Activated CD4-positive, alpha-beta memory T cell treated with anti-CD3 and anti-CD28 coated beads, Interleukin-2, amount 10 ng/mL, durations not matched to agents 7 days and 5 days (primary cell): Measurements from ENCODE around the gene PPP1R12C. TPM values are rescaled to one million over a fixed set of nuclear protein-coding genes. Genes with fewer than 3 reads are reported as not detected.

Experiments used
- CTCF ChIA-PET: fragments of 350-600 bp; sonication (Branson Sonifier 250); formaldehyde crosslinking; loops from one replicate; lab custom pipeline; 2021; ENCODE audit warnings: antibody characterized with exemption, inconsistent platforms; lab: Charles Lee
- POLR2A ChIA-PET: fragments of 350-600 bp; sonication (Branson Sonifier 250); formaldehyde crosslinking; loops from one replicate; lab custom pipeline; 2021; ENCODE audit warnings: antibody characterized with exemption; lab: Charles Lee
- DNase-seq: peaks from one replicate; pipeline ENCODE4 v3.0.0-alpha.2; 2020
- H3K27ac Mint-ChIP-seq: one replicate; pipeline ENCODE4 v1.8.0; 2021; ENCODE audit warnings: mild to moderate bottlenecking, mixed read lengths
- H3K27me3 Mint-ChIP-seq: one replicate; pipeline ENCODE4 v1.8.0; 2021; ENCODE audit warnings: mixed read lengths
- H3K36me3 Mint-ChIP-seq: one replicate; pipeline ENCODE4 v1.8.0; 2021; ENCODE audit warnings: low read depth, mixed read lengths
- H3K4me1 Mint-ChIP-seq: one replicate; pipeline ENCODE4 v1.8.0; 2021; ENCODE audit warnings: mixed read lengths
- H3K4me3 Mint-ChIP-seq: one replicate; pipeline ENCODE4 v1.8.0; 2021; ENCODE audit warnings: mild to moderate bottlenecking, mixed read lengths
- H3K9me3 Mint-ChIP-seq: one replicate; pipeline ENCODE4 v1.8.0; 2021; ENCODE audit warnings: mixed read lengths
- total RNA-seq, 2 experiments: library from RNA; stranded (reverse); gene quantifications; one replicate each; pipeline ENCODE4 v1.2.3, GENCODE V29; 2021

Gene PPP1R12C
- total RNA-seq, 2 experiments from 2014 or later, result 132 to 134 TPM

GRCh38 chr19:55088543-55089341 is 28.7 kb downstream of the PPP1R12C start:
- H3K27ac Mint-ChIP-seq, result no peak overlapping the region
- H3K9me3 Mint-ChIP-seq, result no peaks in the 10 kb centered on the region
- H3K36me3 Mint-ChIP-seq, result peaks cover 27% of the 10 kb centered on the region
- peaks cover 20% of the 10 kb centered on the region for H3K4me1 Mint-ChIP-seq
- ChIA-PET CTCF (interaction anchor here (0.6 to 2.0 kb wide), 15 partner anchors 13 to 1567 kb away, joined by 3 to 10 read pairs (median 3); partner anchors contain the start of genes DNAAF3 and KMT5C), POLR2A (interaction anchor here (0.6 to 1.7 kb wide), 4 partner anchors 27 to 387 kb away, joined by 3 to 8 read pairs (median 4); partner anchors contain the start of gene PPP1R12C)
- no peak overlapping the region for H3K4me3 Mint-ChIP-seq
- H3K27me3 Mint-ChIP-seq, result peaks cover 42% of the 10 kb centered on the region
- peak; percentile 79 for DNase-seq

DNA sequence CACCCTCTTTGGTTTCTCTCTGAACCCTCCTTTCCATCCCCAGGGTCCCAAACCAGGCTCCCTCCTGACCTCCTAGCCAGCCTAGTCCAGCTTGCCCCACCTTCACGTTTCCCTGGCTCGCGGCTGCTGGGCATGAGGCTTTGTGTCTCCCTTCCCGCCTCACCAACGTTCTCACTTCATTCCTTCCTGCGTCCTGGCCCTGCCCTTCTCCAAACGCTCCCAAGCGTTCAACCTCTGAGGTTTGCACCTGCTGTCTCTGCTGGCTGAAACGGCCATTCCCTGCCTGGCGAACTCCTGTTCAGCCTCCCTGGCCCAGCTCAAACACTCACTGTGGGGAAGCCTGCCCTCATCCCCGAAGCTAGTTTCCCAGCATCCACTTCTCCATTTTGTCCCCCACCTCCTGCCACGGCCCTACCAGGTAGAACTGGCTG is 29.4 kb downstream of the PPP1R12C start:
- no peaks in the 10 kb centered on the region for H3K9me3 Mint-ChIP-seq
- ChIA-PET POLR2A (interaction anchor here (0.8 to 1.7 kb wide), 2 partner anchors 29 to 207 kb away, joined by 3 to 8 read pairs; partner anchors contain the start of gene PPP1R12C), CTCF (interaction anchor here (0.6 to 2.0 kb wide), 10 partner anchors 13 to 416 kb away, joined by 3 to 10 read pairs (median 4); partner anchors contain the start of gene KMT5C)
- peaks cover 21% of the 10 kb centered on the region for H3K4me1 Mint-ChIP-seq
- H3K27me3 Mint-ChIP-seq, result peaks cover 45% of the 10 kb centered on the region
- H3K4me3 Mint-ChIP-seq, result no peak overlapping the region
- DNase-seq, result no peak
- no peak overlapping the region for H3K27ac Mint-ChIP-seq
- H3K36me3 Mint-ChIP-seq, result peaks cover 27% of the 10 kb centered on the region

- peaks cover 27% of the 10 kb centered on the region for H3K36me3 Mint-ChIP-seq
- H3K4me3 Mint-ChIP-seq, result no peak overlapping the region
- H3K27me3 Mint-ChIP-seq, result peaks cover 50% of the 10 kb centered on the region
- DNase-seq, result no peak
- ChIA-PET CTCF (interaction anchor here (1.1 to 2.0 kb wide), 3 partner anchors 48 to 416 kb away, joined by 4 to 6 read pairs (median 4); no protein-coding TSS in a partner anchor), POLR2A (interaction anchor here (0.9 to 1.7 kb wide), 2 partner anchors 25 to 29 kb away, joined by 3 to 8 read pairs; partner anchors contain the start of genes PPP1R12C and RDH13)
- peaks cover 26% of the 10 kb centered on the region for H3K4me1 Mint-ChIP-seq
- H3K27ac Mint-ChIP-seq, result no peak overlapping the region
- H3K9me3 Mint-ChIP-seq, result no peaks in the 10 kb centered on the region
These were observed 29.9 kb downstream of the PPP1R12C start for GRCh38 chr19:55087542-55087901.

DNA sequence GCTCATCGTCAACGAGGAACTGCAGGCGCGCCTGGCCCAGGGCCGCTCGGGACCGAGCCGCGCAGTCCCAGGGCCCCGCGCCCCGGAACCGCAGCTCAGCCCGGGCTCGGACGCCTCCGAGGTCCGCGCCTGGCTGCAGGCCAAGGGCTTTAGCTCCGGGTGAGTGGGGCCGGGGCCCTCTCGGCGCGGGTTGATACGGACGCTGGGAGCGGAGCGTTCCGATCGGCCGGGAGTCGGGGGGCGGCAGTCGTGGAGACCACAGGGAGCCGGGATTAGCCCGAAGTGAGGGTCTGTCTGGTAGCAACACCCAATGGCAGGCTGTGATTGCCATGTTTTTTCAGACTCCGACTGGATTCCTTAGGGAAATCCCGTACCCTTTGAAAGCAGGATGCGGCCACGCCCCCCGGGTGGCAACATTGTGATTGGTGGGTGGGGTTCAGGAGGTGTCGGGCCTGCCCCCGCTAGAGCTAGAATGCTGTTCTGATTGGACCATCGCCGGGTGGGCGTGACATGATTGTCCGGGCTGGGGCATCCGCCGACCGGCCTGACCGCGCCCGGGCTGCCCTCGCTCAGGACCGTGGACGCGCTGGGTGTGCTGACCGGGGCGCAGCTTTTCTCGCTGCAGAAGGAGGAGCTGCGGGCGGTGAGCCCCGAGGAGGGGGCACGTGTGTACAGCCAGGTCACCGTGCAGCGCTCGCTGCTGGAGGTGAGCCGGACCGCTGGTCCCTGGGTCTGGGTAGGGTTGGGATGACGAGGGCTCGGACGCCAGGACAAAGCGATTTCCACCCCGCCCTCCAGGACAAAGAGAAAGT is 30.5 kb downstream of the PPP1R12C start:
- H3K4me1 Mint-ChIP-seq, result peaks cover 32% of the 10 kb centered on the region
- H3K27me3 Mint-ChIP-seq, result peaks cover 53% of the 10 kb centered on the region
- no peak overlapping the region for H3K4me3 Mint-ChIP-seq
- POLR2A ChIA-PET, result interaction anchor here (0.9 to 1.7 kb wide), 6 partner anchors 9 to 320 kb away, joined by 3 to 8 read pairs (median 3); partner anchors contain the start of genes PPP1R12C and RDH13
- H3K9me3 Mint-ChIP-seq, result no peaks in the 10 kb centered on the region
- CTCF ChIA-PET, result no interaction called here
- H3K27ac Mint-ChIP-seq, result no peak overlapping the region
- peak; percentile 48 for DNase-seq
- H3K36me3 Mint-ChIP-seq, result peaks cover 27% of the 10 kb centered on the region

DNA sequence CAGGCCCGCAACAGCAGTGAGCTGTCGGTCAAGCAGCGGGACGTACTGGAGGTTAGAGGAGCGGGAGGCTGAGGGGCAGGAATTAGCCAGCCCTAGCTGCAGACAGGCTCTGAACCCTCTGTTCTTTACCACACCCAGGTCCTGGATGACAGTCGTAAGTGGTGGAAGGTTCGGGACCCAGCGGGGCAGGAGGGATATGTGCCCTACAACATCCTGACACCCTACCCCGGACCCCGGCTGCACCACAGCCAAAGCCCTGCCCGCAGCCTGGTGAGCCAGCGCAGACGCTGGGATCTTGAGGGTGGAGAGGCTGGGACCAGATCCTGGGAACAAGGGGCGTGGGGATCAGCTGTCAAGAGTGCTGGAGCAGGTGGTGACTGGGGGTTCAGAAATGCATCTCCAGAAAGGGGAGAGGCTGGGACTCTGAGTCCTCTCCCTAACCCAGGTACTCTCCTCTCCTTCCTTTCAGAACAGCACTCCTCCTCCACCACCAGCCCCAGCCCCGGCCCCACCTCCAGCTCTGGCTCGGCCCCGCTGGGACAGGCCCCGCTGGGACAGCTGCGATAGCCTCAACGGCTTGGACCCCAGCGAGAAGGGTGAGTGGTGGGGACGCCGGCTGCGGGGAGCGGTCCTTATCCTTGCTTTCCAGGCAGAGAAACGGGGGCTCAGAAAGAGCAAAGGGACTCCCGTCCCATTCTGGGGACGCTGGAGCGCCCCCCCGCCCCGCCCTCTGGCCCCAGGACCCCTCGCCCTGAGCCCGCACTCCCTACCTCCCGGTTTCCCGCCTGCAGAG is 31.3 kb downstream of the PPP1R12C start:
- Mint-ChIP-seq H3K27ac (no peak overlapping the region), H3K9me3 (no peaks in the 10 kb centered on the region), H3K4me1 (peaks cover 36% of the 10 kb centered on the region), H3K4me3 (no peak overlapping the region), H3K27me3 (peaks cover 55% of the 10 kb centered on the region), H3K36me3 (peaks cover 27% of the 10 kb centered on the region)
- no peak for DNase-seq
- CTCF ChIA-PET, result interaction anchor here (1.2 kb wide), 1 partner anchor 74 kb away, joined by 3 read pairs; no protein-coding TSS in a partner anchor
- POLR2A ChIA-PET, result interaction anchor here (1.1 to 1.5 kb wide), 4 partner anchors 10 to 320 kb away, joined by 3 read pairs; no protein-coding TSS in a partner anchor

DNA sequence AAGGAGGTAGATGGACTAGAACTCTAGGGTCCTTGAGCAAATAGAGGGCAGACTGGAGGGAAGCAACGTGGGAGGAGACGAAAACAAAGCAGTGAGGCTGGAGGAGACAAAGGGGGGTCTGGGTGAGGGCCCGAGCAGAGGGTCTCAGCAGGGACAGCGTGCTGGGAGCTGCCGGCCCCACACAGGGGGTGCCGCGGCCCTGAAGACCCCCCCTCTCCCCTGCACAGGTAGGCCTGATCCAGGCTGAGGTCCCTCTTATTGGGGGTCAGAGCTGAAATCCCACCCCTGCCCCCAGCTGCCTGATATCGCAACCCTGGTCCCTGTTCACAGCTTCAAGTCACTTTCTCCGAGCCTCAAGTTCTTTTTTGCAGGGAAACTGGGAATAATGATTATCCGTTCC is 33.0 kb downstream of the PPP1R12C start:
- Mint-ChIP-seq H3K9me3 (no peaks in the 10 kb centered on the region), H3K36me3 (peaks cover 20% of the 10 kb centered on the region), H3K4me1 (peaks cover 51% of the 10 kb centered on the region), H3K27ac (no peak overlapping the region), H3K4me3 (no peak overlapping the region), H3K27me3 (peaks cover 57% of the 10 kb centered on the region)
- CTCF ChIA-PET, result no interaction called here
- POLR2A ChIA-PET, result interaction anchor here (1.5 kb wide), 1 partner anchor 33 kb away, joined by 7 read pairs; the partner anchor contains the start of gene PPP1R12C
- DNase-seq, result no peak

- DNase-seq, result no peak
- Mint-ChIP-seq H3K4me3 (no peak overlapping the region), H3K36me3 (peaks cover 14% of the 10 kb centered on the region), H3K9me3 (no peaks in the 10 kb centered on the region), H3K4me1 (peaks cover 50% of the 10 kb centered on the region), H3K27me3 (peaks cover 54% of the 10 kb centered on the region), H3K27ac (no peak overlapping the region)
- POLR2A ChIA-PET, result no interaction called here
- CTCF ChIA-PET, result no interaction called here
These were observed 34.2 kb downstream of the PPP1R12C start for GRCh38 chr19:55083004-55083850.

GRCh38 chr19:55082020-55082851 is 35.2 kb downstream of the PPP1R12C start:
- peak; percentile 61 for DNase-seq
- CTCF ChIA-PET, result no interaction called here

GRCh38 chr19:55081770-55082019 is 35.7 kb downstream of the PPP1R12C start:
- H3K4me1 Mint-ChIP-seq, result peaks cover 36% of the 10 kb centered on the region
- peaks cover 44% of the 10 kb centered on the region for H3K27me3 Mint-ChIP-seq
- no peak for DNase-seq
- H3K9me3 Mint-ChIP-seq, result no peaks in the 10 kb centered on the region
- H3K4me3 Mint-ChIP-seq, result peak overlapping the region; percentile 77
- peak overlapping the region; percentile 84 for H3K27ac Mint-ChIP-seq
- ChIA-PET CTCF (no interaction called here), POLR2A (interaction anchor here (1.1 kb wide), 1 partner anchor 12 kb away, joined by 4 read pairs; no protein-coding TSS in a partner anchor)
- peaks cover 5% of the 10 kb centered on the region for H3K36me3 Mint-ChIP-seq

More at GRCh38 chr19:55082020-55082851, 35.2 kb downstream of the PPP1R12C start:
- peak overlapping the region; percentile 77 for H3K4me3 Mint-ChIP-seq
- H3K36me3 Mint-ChIP-seq, result peaks cover 6% of the 10 kb centered on the region
- H3K27me3 Mint-ChIP-seq, result peaks cover 44% of the 10 kb centered on the region
- no peak overlapping the region for H3K27ac Mint-ChIP-seq
- no peaks in the 10 kb centered on the region for H3K9me3 Mint-ChIP-seq
- H3K4me1 Mint-ChIP-seq, result peaks cover 40% of the 10 kb centered on the region
- POLR2A ChIA-PET, result interaction anchor here (1.1 kb wide), 1 partner anchor 12 kb away, joined by 4 read pairs; no protein-coding TSS in a partner anchor

DNA sequence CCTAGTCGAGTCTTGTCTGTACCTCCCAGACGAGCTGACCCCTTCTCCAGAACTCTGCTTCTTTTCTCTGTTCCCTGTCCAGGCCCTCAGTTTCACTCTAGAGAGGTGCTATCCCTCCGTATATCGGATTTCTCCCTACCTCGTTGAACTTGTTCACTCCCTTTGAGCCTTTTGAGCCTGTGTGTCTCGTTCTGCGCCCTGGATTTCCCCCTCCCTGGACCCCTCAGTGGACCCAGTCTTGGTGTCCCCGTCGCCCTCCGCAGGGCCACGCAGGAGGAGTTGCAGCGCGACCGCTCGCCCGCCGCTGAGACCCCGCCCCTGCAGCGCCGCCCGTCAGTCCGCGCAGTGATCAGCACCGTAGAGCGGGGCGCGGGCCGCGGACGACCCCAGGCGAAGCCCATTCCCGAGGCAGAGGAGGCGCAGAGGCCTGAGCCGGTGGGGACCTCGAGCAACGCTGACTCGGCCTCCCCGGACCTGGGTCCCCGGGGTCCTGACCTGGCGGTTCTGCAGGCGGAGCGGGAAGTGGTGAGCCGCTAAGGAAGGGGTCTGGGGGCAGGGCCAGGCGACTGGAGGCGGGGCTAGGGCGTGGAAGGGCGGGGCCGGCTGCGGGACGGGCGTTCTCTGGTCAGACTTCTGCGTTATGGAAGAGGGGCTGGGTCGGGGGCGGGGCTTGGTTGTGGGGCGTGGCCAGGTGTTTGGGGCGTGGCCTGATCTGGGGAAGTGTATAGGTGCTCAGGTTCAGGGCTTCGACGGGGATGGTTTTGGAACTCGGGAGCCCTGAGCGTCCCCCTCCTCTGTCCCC is 36.3 kb downstream of the PPP1R12C start:
- H3K4me1 Mint-ChIP-seq, result peaks cover 36% of the 10 kb centered on the region
- no peaks in the 10 kb centered on the region for H3K9me3 Mint-ChIP-seq
- ChIA-PET CTCF (interaction anchor here (1.1 to 1.6 kb wide), 3 partner anchors 9 to 572 kb away, joined by 3 to 5 read pairs (median 3); partner anchors contain the start of gene RDH13), POLR2A (interaction anchor here (0.9 to 2.2 kb wide), 8 partner anchors 11 to 555 kb away, joined by 3 to 18 read pairs (median 3); partner anchors contain the start of genes PPP1R12C, RDH13, TMEM238 and UBE2S)
- H3K4me3 Mint-ChIP-seq, result peak overlapping the region; percentile 77
- H3K36me3 Mint-ChIP-seq, result peaks cover 5% of the 10 kb centered on the region
- H3K27ac Mint-ChIP-seq, result peak overlapping the region; percentile 84
- peak; percentile 97 for DNase-seq
- H3K27me3 Mint-ChIP-seq, result peaks cover 43% of the 10 kb centered on the region
